Activated naive CD8-positive, alpha-beta T cell treated with anti-CD3 and anti-CD28 coated beads, Interleukin-2, amount 50 U/mL, for 24 hours (primary cell): Measurements from ENCODE around the gene RASD2.
"Not testable (repeated sequence)": the region's sequence is repeated elsewhere in the genome, so short reads cannot be mapped to it uniquely, and the experiment has no call there.

ENCODE experiments used
- ATAC-seq: fragments of 150-1000 bp; cut with Tn5 transposase; one replicate; pipeline ENCODE4 v1.10.0; 2021
- DNase-seq: peaks from one replicate; pipeline ENCODE4 v3.0.0; 2021
- H3K27ac Mint-ChIP-seq: one replicate; pipeline ENCODE4 v1.8.0; 2021; ENCODE audit warnings: mild to moderate bottlenecking, mixed read lengths
- H3K27me3 Mint-ChIP-seq: one replicate; pipeline ENCODE4 v1.8.0; 2021; ENCODE audit warnings: mixed read lengths
- H3K36me3 Mint-ChIP-seq: one replicate; pipeline ENCODE4 v1.8.0; 2021; ENCODE audit warnings: low read depth, mixed read lengths
- H3K4me1 Mint-ChIP-seq: one replicate; pipeline ENCODE4 v1.8.0; 2021; ENCODE audit warnings: mixed read lengths
- H3K4me3 Mint-ChIP-seq: one replicate; pipeline ENCODE4 v1.8.0; 2021; ENCODE audit warnings: mild to moderate bottlenecking, moderate library complexity, mixed read lengths
- H3K9me3 Mint-ChIP-seq: one replicate; pipeline ENCODE4 v1.8.0; 2021; ENCODE audit warnings: mixed read lengths

Gene RASD2

GRCh38 chr22:35540595-35541253 lies at the start of gene RASD2:
Gene RASD2 (plus strand): TSS chr22:35540831. CDS start chr22:35546810, 5,979 bp downstream.
- H3K36me3 Mint-ChIP-seq, result no peaks in the 10 kb centered on the region
- peaks cover 31% of the 10 kb centered on the region for H3K27me3 Mint-ChIP-seq
- H3K4me3 Mint-ChIP-seq, result peak within 1 kb of the TSS; percentile 64
- DNase-seq (peak; percentile 44), ATAC-seq (peak; percentile 58)
- no peak within 1 kb of the TSS for H3K27ac Mint-ChIP-seq
- H3K9me3 Mint-ChIP-seq, result no peaks in the 10 kb centered on the region
- peaks cover 14% of the 10 kb centered on the region for H3K4me1 Mint-ChIP-seq

- not testable (repeated sequence) for DNase-seq, H3K27ac Mint-ChIP-seq, H3K4me3 Mint-ChIP-seq, H3K36me3 Mint-ChIP-seq, H3K4me1 Mint-ChIP-seq, ATAC-seq, H3K9me3 Mint-ChIP-seq
- H3K27me3 Mint-ChIP-seq, result peaks cover 18% of the 10 kb centered on the region
These were observed 49.3 kb upstream of the RASD2 start for GRCh38 chr22:35491061-35491907.

GRCh38 chr22:35491908-35492380 lies 48.7 kb upstream of the RASD2 start:
- H3K27me3 Mint-ChIP-seq, result peaks cover 16% of the 10 kb centered on the region
- H3K4me3 Mint-ChIP-seq, result no peak overlapping the region
- H3K4me1 Mint-ChIP-seq, result no peaks in the 10 kb centered on the region
- no peaks in the 10 kb centered on the region for H3K9me3 Mint-ChIP-seq
- DNase-seq, result no peak
- H3K36me3 Mint-ChIP-seq, result no peaks in the 10 kb centered on the region
- no peak for ATAC-seq
- no peak overlapping the region for H3K27ac Mint-ChIP-seq

DNA sequence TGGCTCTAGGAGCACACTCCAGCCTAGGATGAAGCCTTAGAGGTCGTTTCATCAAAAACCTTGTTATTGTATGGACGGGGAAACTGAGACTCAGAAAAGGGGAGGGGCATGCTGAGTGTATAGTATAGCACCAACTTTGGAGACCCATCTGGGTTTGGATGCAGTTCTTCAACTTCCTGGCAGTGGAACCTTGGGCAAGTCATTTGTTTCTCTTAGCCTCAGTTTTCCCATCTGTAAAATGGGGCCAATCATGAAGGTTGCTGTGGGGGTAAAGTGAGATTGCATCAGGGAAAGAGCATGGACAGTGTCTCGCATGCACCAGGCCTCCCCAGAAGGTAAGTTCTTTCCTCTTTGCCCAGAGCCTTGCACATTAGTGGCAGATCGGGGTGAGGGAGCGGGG lies 47.6 kb upstream of the RASD2 start:
- Mint-ChIP-seq H3K4me3 (no peak overlapping the region), H3K27me3 (peaks cover 13% of the 10 kb centered on the region), H3K36me3 (no peaks in the 10 kb centered on the region), H3K4me1 (no peaks in the 10 kb centered on the region), H3K9me3 (no peaks in the 10 kb centered on the region), H3K27ac (no peak overlapping the region)
- DNase-seq, result no peak
- no peak for ATAC-seq

DNA sequence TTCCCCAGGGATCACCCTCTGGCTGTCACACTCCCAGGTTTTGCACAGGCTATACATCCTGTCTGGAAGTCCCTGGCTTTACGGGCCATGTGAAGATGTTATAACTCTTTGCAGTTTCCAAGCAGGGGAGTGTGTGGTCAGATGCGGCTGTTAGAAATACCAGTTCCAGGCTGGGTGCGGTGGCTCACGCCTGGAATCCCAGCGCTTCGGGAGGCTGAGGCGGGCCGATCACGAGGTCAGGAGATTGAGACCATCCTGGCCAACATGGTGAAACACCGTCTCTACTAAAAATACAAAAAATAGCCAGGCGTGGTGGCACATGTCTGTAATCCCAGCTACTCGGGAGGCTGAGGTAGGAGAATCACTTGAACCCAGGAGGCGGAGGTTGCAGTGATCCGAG lies 44.9 kb upstream of the RASD2 start:
- DNase-seq, H3K36me3 Mint-ChIP-seq, H3K27ac Mint-ChIP-seq, H3K4me3 Mint-ChIP-seq, ATAC-seq, H3K9me3 Mint-ChIP-seq, H3K4me1 Mint-ChIP-seq: not testable (repeated sequence)
- peaks cover 21% of the 10 kb centered on the region for H3K27me3 Mint-ChIP-seq

DNA sequence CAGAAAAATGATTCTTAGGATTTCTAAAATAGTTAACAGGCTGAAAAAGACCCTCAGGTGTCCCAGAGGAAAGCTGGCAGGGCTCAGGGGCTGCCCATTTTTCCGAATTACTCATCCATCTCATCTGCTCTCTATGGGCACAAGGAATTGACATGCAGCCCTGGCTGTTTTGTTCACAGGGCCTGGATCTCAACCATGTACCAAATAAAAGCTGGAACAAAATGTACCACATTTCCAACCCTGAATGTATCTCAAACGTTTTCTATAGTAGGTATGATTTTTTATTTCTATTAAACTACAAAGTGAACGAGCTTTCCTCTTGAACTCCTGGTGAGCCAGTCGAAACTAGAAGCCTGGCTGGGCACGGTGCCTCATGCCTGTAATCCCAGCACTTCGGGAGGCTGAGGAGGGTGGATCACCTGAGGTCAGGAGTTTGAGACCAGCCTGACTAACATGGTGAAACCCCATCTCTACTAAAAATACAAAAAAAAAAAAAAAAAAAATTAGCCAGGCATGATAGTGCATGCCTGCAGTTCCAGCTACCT lies 43.8 kb upstream of the RASD2 start:
- Mint-ChIP-seq H3K36me3 (no peaks in the 10 kb centered on the region), H3K4me1 (no peaks in the 10 kb centered on the region), H3K4me3 (no peak overlapping the region), H3K27me3 (peaks cover 21% of the 10 kb centered on the region), H3K27ac (no peak overlapping the region), H3K9me3 (no peaks in the 10 kb centered on the region)
- ATAC-seq, result no peak
- DNase-seq, result no peak

GRCh38 chr22:35498026-35498800 lies 42.4 kb upstream of the RASD2 start:
- peaks cover 23% of the 10 kb centered on the region for H3K27me3 Mint-ChIP-seq
- no peaks in the 10 kb centered on the region for H3K4me1 Mint-ChIP-seq
- no peaks in the 10 kb centered on the region for H3K36me3 Mint-ChIP-seq
- DNase-seq (no peak), ATAC-seq (no peak)
- H3K4me3 Mint-ChIP-seq, result no peak overlapping the region
- H3K9me3 Mint-ChIP-seq, result no peaks in the 10 kb centered on the region
- no peak overlapping the region for H3K27ac Mint-ChIP-seq

DNA sequence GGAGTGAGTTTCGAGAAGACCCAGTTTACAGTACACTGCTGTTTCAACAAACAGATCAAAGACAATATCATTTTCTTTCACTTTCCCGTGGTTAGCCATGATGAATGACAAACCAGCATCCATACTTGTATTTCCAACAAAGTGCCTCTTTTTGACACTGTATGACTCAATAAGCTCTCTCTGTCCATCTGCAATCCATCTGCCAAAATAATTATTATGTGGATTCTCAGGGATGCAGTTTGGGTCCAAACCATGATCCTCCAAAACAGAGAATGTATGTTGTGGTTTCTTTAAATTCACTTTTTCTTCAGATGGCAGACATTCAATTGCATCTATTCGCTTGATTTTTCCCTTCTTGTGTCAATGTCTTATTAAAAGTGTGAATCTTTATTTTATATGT lies 37.8 kb upstream of the RASD2 start:
- ATAC-seq (no peak), DNase-seq (no peak)
- Mint-ChIP-seq H3K4me1 (no peaks in the 10 kb centered on the region), H3K36me3 (no peaks in the 10 kb centered on the region), H3K4me3 (no peak overlapping the region), H3K27ac (no peak overlapping the region), H3K9me3 (no peaks in the 10 kb centered on the region), H3K27me3 (peaks cover 18% of the 10 kb centered on the region)

DNA sequence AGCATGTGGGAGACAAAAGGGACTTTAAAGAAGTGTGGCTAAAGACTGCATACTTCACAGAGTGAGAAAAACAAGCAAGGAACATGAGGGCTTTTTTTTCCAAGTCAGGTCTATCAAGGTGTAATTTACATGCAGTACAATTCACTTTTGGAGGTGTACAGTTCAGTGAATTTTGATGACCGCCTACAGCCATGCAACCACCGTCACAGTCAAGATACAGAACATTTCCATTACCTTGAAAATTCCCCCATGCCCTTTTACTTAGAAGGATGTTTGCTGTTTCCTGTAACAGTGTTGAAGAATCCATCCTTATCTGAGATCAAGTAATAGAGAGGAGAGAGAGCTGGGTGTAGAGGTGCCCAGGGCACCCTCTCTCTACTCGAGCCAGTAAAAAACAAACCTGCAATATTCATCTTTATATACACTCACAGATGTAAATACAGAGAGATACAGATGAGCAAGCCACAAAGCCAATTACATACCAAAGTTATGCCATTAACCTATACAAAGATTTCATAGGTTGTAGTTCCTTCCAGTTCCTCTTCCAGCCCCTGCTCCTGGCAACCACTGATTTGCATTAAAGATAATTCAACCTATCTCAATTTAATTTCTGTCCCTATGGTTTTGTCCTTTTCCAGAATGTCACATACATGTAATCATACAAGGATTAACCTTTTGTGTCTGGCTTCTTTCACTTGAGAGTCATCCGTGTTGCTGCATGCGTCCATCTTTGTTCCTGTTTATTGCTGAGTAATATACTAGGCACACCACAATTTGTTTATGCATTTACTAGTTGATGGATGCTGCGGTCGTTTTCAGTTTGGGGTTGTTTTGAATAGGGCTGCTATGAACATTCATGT lies 35.0 kb upstream of the RASD2 start:
- Mint-ChIP-seq H3K9me3 (no peaks in the 10 kb centered on the region), H3K4me1 (no peaks in the 10 kb centered on the region), H3K27ac (no peak overlapping the region), H3K36me3 (no peaks in the 10 kb centered on the region), H3K4me3 (no peak overlapping the region), H3K27me3 (peaks cover 12% of the 10 kb centered on the region)
- DNase-seq (no peak), ATAC-seq (peak; percentile 20)

- Mint-ChIP-seq H3K9me3 (no peaks in the 10 kb centered on the region), H3K4me1 (no peaks in the 10 kb centered on the region), H3K27ac (no peak overlapping the region), H3K4me3 (no peak overlapping the region), H3K36me3 (no peaks in the 10 kb centered on the region), H3K27me3 (peaks cover 12% of the 10 kb centered on the region)
- no peak for DNase-seq
- ATAC-seq, result no peak
These were observed 34.4 kb upstream of the RASD2 start for GRCh38 chr22:35506259-35506570.

DNA sequence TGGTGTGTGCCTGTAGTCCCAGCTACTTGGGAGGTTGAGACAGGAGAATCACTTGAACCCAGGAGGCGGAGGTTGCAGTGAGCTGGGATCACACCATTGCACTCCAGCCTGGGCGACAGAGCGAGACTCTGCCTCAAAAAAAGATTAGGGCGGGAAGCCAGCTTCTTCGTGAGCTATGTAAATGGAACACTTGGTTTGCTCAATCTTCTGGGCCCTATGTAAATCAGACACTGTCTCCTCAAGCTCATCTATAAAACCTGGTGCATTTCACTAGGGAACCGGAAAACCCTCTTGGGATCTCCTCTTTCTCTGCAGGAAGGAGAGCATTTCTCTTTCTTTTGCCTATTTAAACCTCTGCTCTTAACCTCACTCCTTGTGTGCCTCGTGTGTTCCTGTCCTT lies 32.8 kb upstream of the RASD2 start:
- not testable (repeated sequence) for H3K4me3 Mint-ChIP-seq, H3K4me1 Mint-ChIP-seq, H3K9me3 Mint-ChIP-seq, ATAC-seq, H3K27ac Mint-ChIP-seq, H3K36me3 Mint-ChIP-seq, H3K27me3 Mint-ChIP-seq, DNase-seq

DNA sequence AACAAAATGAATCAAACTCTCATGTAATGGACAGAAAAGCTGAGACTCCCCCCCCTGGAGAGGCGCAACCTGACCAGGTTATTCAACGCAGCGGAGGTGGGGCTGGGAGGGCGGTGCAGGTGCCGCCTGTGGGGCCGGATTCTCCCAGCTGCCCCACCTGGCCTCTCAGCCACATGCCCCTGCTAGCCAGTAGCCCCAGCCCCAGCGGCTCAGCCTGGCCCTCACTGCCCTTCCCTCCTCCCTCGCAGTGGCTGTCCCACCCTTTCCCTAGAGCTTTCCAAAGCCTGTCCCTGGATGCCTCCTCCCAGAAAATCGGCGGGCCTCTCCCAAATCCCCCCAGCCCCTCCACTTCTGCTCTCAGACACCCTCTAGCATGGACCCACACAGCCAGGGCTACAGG lies 31.2 kb upstream of the RASD2 start:
- no peaks in the 10 kb centered on the region for H3K36me3 Mint-ChIP-seq
- no peak overlapping the region for H3K4me3 Mint-ChIP-seq
- H3K9me3 Mint-ChIP-seq, result no peaks in the 10 kb centered on the region
- H3K27ac Mint-ChIP-seq, result no peak overlapping the region
- DNase-seq, result no peak
- H3K27me3 Mint-ChIP-seq, result peaks cover 10% of the 10 kb centered on the region
- no peaks in the 10 kb centered on the region for H3K4me1 Mint-ChIP-seq
- no peak for ATAC-seq

DNA sequence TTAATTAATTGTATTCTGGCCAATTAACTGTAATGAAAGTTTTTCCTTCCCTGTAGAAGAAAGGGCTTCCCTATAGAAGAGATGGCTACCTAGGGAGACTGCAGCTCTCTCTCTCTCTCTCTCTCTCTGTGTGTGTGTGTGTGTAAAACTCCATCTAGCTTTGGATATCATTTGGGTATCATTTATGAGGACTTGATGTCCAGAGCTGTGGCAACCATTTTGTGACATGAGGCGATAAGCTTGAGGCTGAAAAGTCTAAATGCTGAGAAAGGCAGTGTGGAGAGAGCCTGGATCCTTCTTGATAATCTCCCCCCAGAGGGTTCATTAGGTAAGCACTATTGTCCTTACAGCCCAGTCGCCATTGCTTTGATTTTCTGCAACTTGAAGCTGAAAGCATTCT lies 30.7 kb upstream of the RASD2 start:
- no peaks in the 10 kb centered on the region for H3K9me3 Mint-ChIP-seq
- H3K4me1 Mint-ChIP-seq, result no peaks in the 10 kb centered on the region
- H3K27me3 Mint-ChIP-seq, result peaks cover 10% of the 10 kb centered on the region
- no peaks in the 10 kb centered on the region for H3K36me3 Mint-ChIP-seq
- H3K4me3 Mint-ChIP-seq, result no peak overlapping the region
- ATAC-seq, result no peak
- DNase-seq, result no peak
- H3K27ac Mint-ChIP-seq, result no peak overlapping the region

DNA sequence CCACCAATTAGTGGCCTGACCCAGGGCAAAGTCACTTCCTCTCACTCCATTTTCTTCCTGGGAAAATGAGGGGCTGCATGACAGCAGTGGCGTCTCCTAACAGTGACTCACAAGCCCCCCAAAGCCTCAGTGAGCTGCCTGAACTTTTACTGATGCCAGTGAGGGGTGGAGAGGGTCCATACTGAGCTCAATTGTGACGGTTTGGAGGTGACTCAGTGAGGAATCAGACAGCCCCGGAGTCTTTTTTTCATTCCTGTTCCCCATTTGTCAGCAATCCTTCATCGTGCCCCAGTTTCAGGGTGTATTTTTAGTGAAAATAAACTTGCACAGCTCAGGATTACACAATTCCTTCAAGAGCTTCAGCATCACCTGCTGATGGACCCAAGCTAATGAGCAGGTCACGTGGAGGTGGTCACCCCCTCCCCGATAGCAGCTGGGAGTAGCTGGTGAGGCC lies 30.1 kb upstream of the RASD2 start:
- no peak for ATAC-seq
- Mint-ChIP-seq H3K9me3 (no peaks in the 10 kb centered on the region), H3K27me3 (peaks cover 10% of the 10 kb centered on the region), H3K36me3 (no peaks in the 10 kb centered on the region), H3K27ac (no peak overlapping the region), H3K4me1 (no peaks in the 10 kb centered on the region), H3K4me3 (no peak overlapping the region)
- no peak for DNase-seq
